ENCODE measurements around the gene LCE5A. TPM values are rescaled to one million over a fixed set of nuclear protein-coding genes. Genes with fewer than 3 reads are reported as not detected.

LCE5A gene
- total RNA-seq, 2 experiments from 2014 or later, result not detected

GRCh38 chr1:152501704-152502103 is 8.9 kb upstream of the LCE5A start:
- DNase-seq, result no peak
- CTCF ChIA-PET, result no interaction called here
- POLR2A ChIA-PET, result no interaction called here
- Mint-ChIP-seq H3K27ac (no peak overlapping the region), H3K36me3 (ENCODE audit: low read depth) (no peaks in the 10 kb centered on the region), H3K4me3 (no peak overlapping the region), H3K27me3 (peaks cover 4% of the 10 kb centered on the region), H3K4me1 (no peaks in the 10 kb centered on the region), H3K9me3 (no peaks in the 10 kb centered on the region)

- no peak overlapping the region for H3K27ac Mint-ChIP-seq
- no peaks in the 10 kb centered on the region for H3K9me3 Mint-ChIP-seq
- no peaks in the 10 kb centered on the region for H3K4me1 Mint-ChIP-seq
- H3K36me3 Mint-ChIP-seq (ENCODE audit: low read depth), result no peaks in the 10 kb centered on the region
- ChIA-PET POLR2A (no interaction called here), CTCF (no interaction called here)
- DNase-seq, result no peak
- peaks cover 4% of the 10 kb centered on the region for H3K27me3 Mint-ChIP-seq
- H3K4me3 Mint-ChIP-seq, result no peak overlapping the region
Measured at GRCh38 chr1:152502496-152503180, 8.0 kb upstream of the LCE5A start.

GRCh38 chr1:152505083-152505482 is 5.5 kb upstream of the LCE5A start:
- Mint-ChIP-seq H3K27me3 (peaks cover 13% of the 10 kb centered on the region), H3K27ac (no peak overlapping the region), H3K4me3 (no peak overlapping the region), H3K4me1 (no peaks in the 10 kb centered on the region), H3K36me3 (ENCODE audit: low read depth) (no peaks in the 10 kb centered on the region), H3K9me3 (no peaks in the 10 kb centered on the region)
- ChIA-PET POLR2A (no interaction called here), CTCF (no interaction called here)
- DNase-seq, result no peak

- Mint-ChIP-seq H3K36me3 (ENCODE audit: low read depth) (no peaks in the 10 kb centered on the region), H3K4me3 (no peak overlapping the region), H3K27ac (no peak overlapping the region), H3K27me3 (peaks cover 19% of the 10 kb centered on the region), H3K4me1 (no peaks in the 10 kb centered on the region), H3K9me3 (no peaks in the 10 kb centered on the region)
- ChIA-PET POLR2A (no interaction called here), CTCF (no interaction called here)
- no peak for DNase-seq
Measured at GRCh38 chr1:152506899-152507498, 3.6 kb upstream of the LCE5A start.

- Mint-ChIP-seq H3K9me3 (no peaks in the 10 kb centered on the region), H3K4me1 (no peaks in the 10 kb centered on the region), H3K27ac (no peak overlapping the region), H3K4me3 (no peak overlapping the region), H3K36me3 (ENCODE audit: low read depth) (no peaks in the 10 kb centered on the region), H3K27me3 (peaks cover 49% of the 10 kb centered on the region)
- POLR2A ChIA-PET, result no interaction called here
- CTCF ChIA-PET, result no interaction called here
- DNase-seq, result no peak
Measured at GRCh38 chr1:152511596-152511995, 993 bp downstream of the LCE5A start.

- POLR2A ChIA-PET, result no interaction called here
Measured at GRCh38 chr1:152513081-152513480, 2.5 kb downstream of the LCE5A start.

GRCh38 chr1:152514715-152515433 is 4.3 kb downstream of the LCE5A start:
- no peak overlapping the region for H3K4me3 Mint-ChIP-seq
- H3K4me1 Mint-ChIP-seq, result no peaks in the 10 kb centered on the region
- POLR2A ChIA-PET, result no interaction called here
- H3K27ac Mint-ChIP-seq, result no peak overlapping the region
- H3K36me3 Mint-ChIP-seq (ENCODE audit: low read depth), result no peaks in the 10 kb centered on the region
- CTCF ChIA-PET, result no interaction called here
- H3K27me3 Mint-ChIP-seq, result peaks cover 57% of the 10 kb centered on the region
- DNase-seq, result no peak
- H3K9me3 Mint-ChIP-seq, result no peaks in the 10 kb centered on the region

More at GRCh38 chr1:152513081-152513480, 2.5 kb downstream of the LCE5A start:
- no peaks in the 10 kb centered on the region for H3K4me1 Mint-ChIP-seq
- no peak overlapping the region for H3K27ac Mint-ChIP-seq
- no peak for DNase-seq
- H3K36me3 Mint-ChIP-seq (ENCODE audit: low read depth), result no peaks in the 10 kb centered on the region
- CTCF ChIA-PET, result no interaction called here
- H3K4me3 Mint-ChIP-seq, result no peak overlapping the region
- peaks cover 62% of the 10 kb centered on the region for H3K27me3 Mint-ChIP-seq
- no peaks in the 10 kb centered on the region for H3K9me3 Mint-ChIP-seq

- peaks cover 56% of the 10 kb centered on the region for H3K27me3 Mint-ChIP-seq
- no peaks in the 10 kb centered on the region for H3K9me3 Mint-ChIP-seq
- no peak for DNase-seq
- H3K27ac Mint-ChIP-seq, result no peak overlapping the region
- POLR2A ChIA-PET, result no interaction called here
- no peak overlapping the region for H3K4me3 Mint-ChIP-seq
- no peaks in the 10 kb centered on the region for H3K36me3 Mint-ChIP-seq (ENCODE audit: low read depth)
- H3K4me1 Mint-ChIP-seq, result no peaks in the 10 kb centered on the region
- CTCF ChIA-PET, result no interaction called here
Measured at GRCh38 chr1:152515434-152515783, 4.8 kb downstream of the LCE5A start.

- no peak overlapping the region for H3K27ac Mint-ChIP-seq
- no peaks in the 10 kb centered on the region for H3K4me1 Mint-ChIP-seq
- DNase-seq, result no peak
- no peaks in the 10 kb centered on the region for H3K36me3 Mint-ChIP-seq (ENCODE audit: low read depth)
- H3K4me3 Mint-ChIP-seq, result no peak overlapping the region
- H3K27me3 Mint-ChIP-seq, result peaks cover 51% of the 10 kb centered on the region
- ChIA-PET CTCF (no interaction called here), POLR2A (no interaction called here)
- no peaks in the 10 kb centered on the region for H3K9me3 Mint-ChIP-seq
Measured at GRCh38 chr1:152516082-152516481, 5.5 kb downstream of the LCE5A start.

GRCh38 chr1:152517237-152517811 is 6.7 kb downstream of the LCE5A start:
- Mint-ChIP-seq H3K9me3 (no peaks in the 10 kb centered on the region), H3K36me3 (ENCODE audit: low read depth) (no peaks in the 10 kb centered on the region), H3K4me1 (no peaks in the 10 kb centered on the region), H3K27me3 (peaks cover 47% of the 10 kb centered on the region), H3K4me3 (no peak overlapping the region), H3K27ac (no peak overlapping the region)
- DNase-seq, result no peak
- POLR2A ChIA-PET, result no interaction called here
- CTCF ChIA-PET, result no interaction called here

- peaks cover 42% of the 10 kb centered on the region for H3K27me3 Mint-ChIP-seq
Measured at GRCh38 chr1:152519851-152520250, 9.2 kb downstream of the LCE5A start.

GRCh38 chr1:152520561-152521090 is 10.0 kb downstream of the LCE5A start:
- DNase-seq, result no peak
- Mint-ChIP-seq H3K4me1 (no peaks in the 10 kb centered on the region), H3K4me3 (no peak overlapping the region), H3K27ac (no peak overlapping the region), H3K36me3 (ENCODE audit: low read depth) (no peaks in the 10 kb centered on the region), H3K9me3 (no peaks in the 10 kb centered on the region), H3K27me3 (peaks cover 40% of the 10 kb centered on the region)
- ChIA-PET POLR2A (no interaction called here), CTCF (no interaction called here)

More at GRCh38 chr1:152519851-152520250, 9.2 kb downstream of the LCE5A start:
- Mint-ChIP-seq H3K36me3 (ENCODE audit: low read depth) (no peaks in the 10 kb centered on the region), H3K9me3 (no peaks in the 10 kb centered on the region), H3K27ac (no peak overlapping the region), H3K4me1 (no peaks in the 10 kb centered on the region), H3K4me3 (no peak overlapping the region)
- CTCF ChIA-PET, result no interaction called here
- no peak for DNase-seq
- POLR2A ChIA-PET, result no interaction called here

GRCh38 chr1:152525080-152525641 is 14.6 kb downstream of the LCE5A start:
- Mint-ChIP-seq H3K27ac (no peak overlapping the region), H3K4me3 (no peak overlapping the region), H3K27me3 (peaks cover 26% of the 10 kb centered on the region), H3K4me1 (no peaks in the 10 kb centered on the region), H3K9me3 (no peaks in the 10 kb centered on the region), H3K36me3 (ENCODE audit: low read depth) (no peaks in the 10 kb centered on the region)
- ChIA-PET POLR2A (no interaction called here), CTCF (no interaction called here)
- no peak for DNase-seq

Measured in activated CD4-positive, alpha-beta memory T cell treated with anti-CD3 and anti-CD28 coated beads, Interleukin-2, amount 10 ng/mL, durations not matched to agents 7 days and 5 days (primary cell).